HG02678 (cell line): ENCODE results near the gene ALKAL2.

ENCODE experiments used
- ATAC-seq: cut with Tn5 transposase; IDR thresholded peaks from one replicate; pipeline ENCODE4 v1.9.1; 2021; ENCODE audit warnings: mild to moderate bottlenecking, moderate library complexity; ENCODE audit not compliant: unreplicated experiment

The ALKAL2 gene

GRCh38 chr2:273333-273732, 14.6 kb downstream of the ALKAL2 start:
- ATAC-seq: no peak

- no peak for ATAC-seq
Measured at GRCh38 chr2:271917-272316, 16.0 kb downstream of the ALKAL2 start.

- no peak for ATAC-seq
Measured at GRCh38 chr2:270861-271260, 17.0 kb downstream of the ALKAL2 start.

DNA sequence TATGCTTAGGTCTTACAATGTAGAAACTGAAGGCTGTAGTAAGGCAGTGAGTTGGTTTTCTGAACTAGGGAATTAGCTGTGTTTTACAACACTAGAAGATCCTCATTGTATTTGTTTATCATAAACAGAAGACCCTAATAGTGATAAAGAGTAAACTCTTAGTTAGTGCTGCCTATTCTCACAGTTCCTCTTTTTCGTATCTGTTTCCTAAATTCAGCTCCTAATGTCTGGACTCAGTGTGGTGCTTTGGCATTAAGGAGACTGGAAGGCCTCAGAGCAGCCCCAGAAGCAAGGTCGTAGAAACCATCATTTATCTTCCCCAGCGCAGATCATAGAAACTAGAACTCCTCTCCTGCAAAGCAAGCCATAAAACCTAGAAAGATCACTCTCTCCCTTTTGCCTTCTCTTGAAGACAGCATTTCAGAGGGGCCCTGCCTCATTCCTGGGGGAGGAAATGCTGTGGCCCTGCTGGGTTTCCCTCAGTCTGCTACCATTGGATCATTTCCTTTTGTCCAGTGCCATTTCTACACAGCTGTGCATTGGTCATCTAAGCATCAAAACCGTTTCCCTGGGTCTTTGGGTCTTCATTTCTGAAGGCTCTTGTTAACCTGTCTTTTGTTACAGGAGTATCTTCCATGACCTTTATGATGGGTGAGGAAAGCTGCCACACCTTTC, 18.4 kb downstream of the ALKAL2 start:
- no peak for ATAC-seq

DNA sequence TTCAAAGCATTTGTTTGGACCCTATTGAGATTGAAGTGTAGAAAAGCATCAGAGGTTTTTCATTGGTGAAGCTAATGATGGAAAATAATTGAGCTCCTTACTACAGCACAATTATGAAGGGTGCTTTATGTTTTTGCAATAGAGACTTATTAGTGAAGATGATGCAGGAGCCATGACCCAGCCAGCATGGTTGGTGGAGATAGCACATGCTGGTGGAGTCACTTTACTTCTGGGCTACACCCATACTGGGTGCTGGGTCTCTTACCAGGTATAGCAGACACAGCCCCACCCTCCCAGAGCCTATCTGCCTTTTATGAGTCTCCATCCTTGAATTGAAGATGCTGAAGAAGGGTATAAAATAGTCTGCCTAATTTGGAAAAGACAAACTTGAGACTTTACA, 19.6 kb downstream of the ALKAL2 start:
- ATAC-seq: no peak

- peak; percentile 85 for ATAC-seq
Measured at GRCh38 chr2:264493-265468, 23.1 kb downstream of the ALKAL2 start, which contains the start of gene ACP1. Gene ACP1, plus strand, starts transcription at chr2:264947. Its CDS starts 18 bp downstream, at chr2:264965.

DNA sequence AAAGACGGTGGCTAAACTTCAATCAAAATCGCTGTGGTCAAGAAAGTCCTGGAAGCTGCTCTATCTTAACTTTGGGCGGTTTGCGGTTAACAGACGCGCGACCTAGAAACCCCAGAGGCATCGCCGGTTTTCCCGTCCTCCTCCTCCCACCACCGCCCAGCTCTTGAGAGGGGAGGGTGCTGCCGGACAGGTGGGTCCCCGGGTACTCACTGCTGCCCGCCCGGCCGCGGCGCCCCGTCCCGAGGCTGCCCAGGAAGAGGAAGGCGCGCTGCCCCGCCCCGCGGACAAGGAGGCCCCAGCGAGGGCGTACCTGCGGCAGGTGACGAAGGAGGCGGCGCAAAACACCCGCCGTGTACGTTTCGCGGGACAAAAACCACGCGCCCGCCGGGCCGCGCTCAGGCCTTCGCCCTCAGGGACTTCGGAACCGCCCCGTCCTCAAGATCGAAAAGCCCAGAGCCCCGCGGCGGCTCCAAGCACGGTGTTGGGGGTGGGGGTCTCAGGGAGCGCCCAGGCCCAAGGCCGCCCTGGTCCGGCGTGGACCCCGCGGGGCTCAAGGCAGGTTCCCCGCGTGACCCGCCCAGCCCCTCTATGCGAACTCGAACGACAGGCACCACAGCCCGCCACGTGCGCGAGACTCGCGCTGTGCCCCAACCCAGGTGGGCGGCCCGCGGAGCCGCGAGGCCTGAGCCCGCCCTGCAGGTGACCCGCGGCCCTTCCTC, 24.0 kb downstream of the ALKAL2 start, which contains the start of gene SH3YL1:
TSS of gene SH3YL1 (minus strand) at position 259 of the 719 bp plus-strand sequence. CDS start at position 211, 48 bp downstream.
- peak; percentile 25 for ATAC-seq

GRCh38 chr2:263022-263738, 24.7 kb downstream of the ALKAL2 start:
- ATAC-seq: no peak

DNA sequence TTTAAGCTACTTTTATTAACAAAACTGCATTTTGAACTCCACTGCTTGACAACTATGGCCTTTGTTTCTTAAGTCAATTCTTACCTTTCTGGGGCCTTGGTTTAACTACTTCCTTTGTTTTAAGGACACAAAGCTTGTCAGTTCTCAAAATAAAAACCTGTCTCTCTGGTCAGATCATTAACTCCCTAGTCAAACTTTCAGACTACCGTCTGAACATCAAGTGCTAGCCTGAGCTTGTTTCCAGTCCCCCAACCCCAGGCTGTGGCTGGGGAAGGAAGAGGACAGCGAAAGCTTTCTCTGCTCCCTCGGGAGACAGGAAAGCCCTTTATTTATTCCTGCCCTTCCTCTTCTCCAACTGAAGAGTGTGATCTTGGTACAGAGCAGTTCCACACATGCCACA, 25.8 kb downstream of the ALKAL2 start:
- ATAC-seq: no peak

- ATAC-seq: no peak
Measured at GRCh38 chr2:260507-261161, 27.3 kb downstream of the ALKAL2 start.

- ATAC-seq: no peak
Measured at GRCh38 chr2:259789-260331, 28.0 kb downstream of the ALKAL2 start.

- no peak for ATAC-seq
Measured at GRCh38 chr2:258933-259332, 29.0 kb downstream of the ALKAL2 start.

DNA sequence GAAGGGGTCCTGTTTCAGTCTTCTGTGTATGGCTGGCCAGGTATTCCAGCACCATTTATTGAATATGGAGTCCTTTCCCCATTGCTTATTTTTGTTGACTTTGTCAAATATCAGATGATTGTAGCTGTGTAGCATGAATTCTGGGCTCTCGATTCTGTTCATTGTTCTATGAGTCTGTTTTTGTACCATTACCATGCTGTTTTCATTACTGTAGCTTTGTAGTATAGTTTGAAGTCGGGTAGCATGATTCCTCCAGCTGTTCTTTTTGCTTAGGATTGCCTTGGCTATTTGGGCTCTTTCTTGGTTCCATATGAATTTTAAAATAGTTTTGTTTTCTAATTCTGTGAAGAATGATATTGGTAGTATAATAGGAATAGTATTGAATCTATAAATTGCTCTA, 30.0 kb downstream of the ALKAL2 start:
- ATAC-seq: no peak

DNA sequence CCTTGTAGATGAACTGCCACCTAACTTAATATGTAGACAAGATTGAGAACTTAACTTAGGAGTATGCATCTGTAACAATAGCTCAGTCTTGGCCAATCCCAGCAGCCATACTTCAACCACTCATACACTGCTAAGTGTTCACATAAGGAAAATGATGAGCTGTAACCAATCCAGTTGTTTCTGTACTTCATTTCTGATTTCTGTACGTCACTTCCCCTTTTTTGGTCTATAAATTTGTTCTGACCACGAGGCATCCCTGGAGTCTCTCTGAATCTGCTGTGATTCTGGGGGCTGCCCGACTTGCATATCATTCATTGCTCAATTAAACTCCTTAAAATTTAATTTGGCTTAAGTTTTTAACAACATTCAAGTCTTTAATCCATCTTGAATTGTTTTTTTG, 30.5 kb downstream of the ALKAL2 start:
- ATAC-seq: no peak

DNA sequence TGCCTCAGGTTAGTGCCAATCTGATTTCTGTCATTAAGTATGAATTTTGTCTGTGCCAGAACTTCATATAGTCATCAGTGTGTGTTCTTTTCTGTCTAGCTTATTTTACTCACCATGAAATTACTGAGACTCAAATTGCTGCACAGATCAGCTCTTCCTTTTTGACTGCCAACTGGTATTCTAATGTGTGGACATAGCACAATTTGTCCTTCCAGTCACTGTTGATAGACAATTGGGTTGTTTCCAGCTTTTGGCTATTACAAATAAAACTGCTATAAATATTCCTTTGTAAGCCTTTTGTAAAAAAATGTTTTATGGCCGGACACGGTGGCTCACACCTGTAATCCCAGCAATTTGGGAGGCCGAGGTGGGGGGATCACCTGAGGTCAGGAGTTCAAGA, 31.8 kb downstream of the ALKAL2 start:
- ATAC-seq: no peak

DNA sequence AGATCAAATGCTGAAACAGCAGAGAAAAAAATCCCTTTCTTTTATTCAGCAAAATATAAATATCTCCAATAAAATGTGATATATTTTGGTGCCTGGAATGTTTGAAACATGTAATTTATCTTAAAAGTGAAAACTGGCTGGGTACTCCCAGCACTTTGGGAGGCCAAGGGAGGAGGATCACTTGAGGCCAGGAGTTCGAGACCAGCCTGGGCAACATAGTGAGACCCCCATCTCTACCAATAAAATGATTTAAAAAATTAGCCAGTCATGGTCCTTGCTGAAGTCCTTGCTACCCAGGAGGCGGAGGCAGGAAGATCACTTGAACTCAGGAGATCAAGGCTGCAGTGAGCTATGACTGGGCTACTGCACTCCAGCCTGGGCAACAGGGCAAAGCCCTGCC, 32.7 kb downstream of the ALKAL2 start:
- no peak for ATAC-seq

- ATAC-seq: no peak
Measured at GRCh38 chr2:254241-254640, 33.6 kb downstream of the ALKAL2 start.

GRCh38 chr2:253202-253638, 34.7 kb downstream of the ALKAL2 start:
- ATAC-seq: no peak

DNA sequence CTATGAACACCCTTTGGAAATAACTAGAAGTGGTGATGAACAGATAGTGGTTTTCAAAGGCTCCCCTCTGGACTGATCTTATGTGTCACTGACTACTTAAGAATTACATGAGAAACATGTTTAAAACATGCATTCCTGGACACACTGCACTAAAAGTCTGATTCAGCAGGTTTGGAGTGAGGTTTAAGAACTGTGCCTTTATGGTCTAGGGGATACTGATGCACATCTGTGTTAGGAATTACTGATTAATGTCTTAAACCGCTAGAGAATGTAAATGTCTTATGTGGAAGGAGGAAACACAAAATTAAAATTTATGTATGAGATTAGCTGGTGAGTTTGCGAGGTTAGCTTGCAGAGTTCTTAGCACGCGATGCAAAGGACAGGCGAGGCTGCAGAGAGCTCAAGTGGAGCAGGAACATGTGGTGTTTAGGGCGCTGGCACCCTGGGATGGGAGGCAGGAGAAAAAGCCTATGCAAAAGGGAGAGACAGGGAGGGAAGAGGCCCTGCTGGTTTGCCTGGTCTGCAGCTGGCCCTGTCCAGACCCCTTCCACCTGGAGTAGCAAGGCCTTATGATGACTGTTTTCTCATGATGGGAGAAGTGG, 35.8 kb downstream of the ALKAL2 start:
- ATAC-seq: no peak
